ENCODE measurements around the gene CDK14. TPM values are rescaled to one million over a fixed set of nuclear protein-coding genes. Genes with fewer than 3 reads are reported as not detected.

CDK14 gene
- total and polyA plus RNA-seq, 9 donors, result 12.6 to 54.1 (median 43.8) TPM

- Histone ChIP-seq H3K27me3 (no peaks in the 10 kb centered on the region), H3K4me1 (ENCODE audit: insufficient read depth) (peaks cover 4% of the 10 kb centered on the region), H3K36me3 (no peaks in the 10 kb centered on the region), H3K9me3 (no peaks in the 10 kb centered on the region), H3K4me3 (no peak overlapping the region), H3K27ac (peak overlapping the region in 1 of 2 donors; percentile 23)
- no peak for TF ChIP-seq EP300 (IDR thresholded peaks at IDR 0.05)
- TF ChIP-seq, protein P1, sequence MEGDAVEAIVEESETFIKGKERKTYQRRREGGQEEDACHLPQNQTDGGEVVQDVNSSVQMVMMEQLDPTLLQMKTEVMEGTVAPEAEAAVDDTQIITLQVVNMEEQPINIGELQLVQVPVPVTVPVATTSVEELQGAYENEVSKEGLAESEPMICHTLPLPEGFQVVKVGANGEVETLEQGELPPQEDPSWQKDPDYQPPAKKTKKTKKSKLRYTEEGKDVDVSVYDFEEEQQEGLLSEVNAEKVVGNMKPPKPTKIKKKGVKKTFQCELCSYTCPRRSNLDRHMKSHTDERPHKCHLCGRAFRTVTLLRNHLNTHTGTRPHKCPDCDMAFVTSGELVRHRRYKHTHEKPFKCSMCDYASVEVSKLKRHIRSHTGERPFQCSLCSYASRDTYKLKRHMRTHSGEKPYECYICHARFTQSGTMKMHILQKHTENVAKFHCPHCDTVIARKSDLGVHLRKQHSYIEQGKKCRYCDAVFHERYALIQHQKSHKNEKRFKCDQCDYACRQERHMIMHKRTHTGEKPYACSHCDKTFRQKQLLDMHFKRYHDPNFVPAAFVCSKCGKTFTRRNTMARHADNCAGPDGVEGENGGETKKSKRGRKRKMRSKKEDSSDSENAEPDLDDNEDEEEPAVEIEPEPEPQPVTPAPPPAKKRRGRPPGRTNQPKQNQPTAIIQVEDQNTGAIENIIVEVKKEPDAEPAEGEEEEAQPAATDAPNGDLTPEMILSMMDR (IDR thresholded peaks at IDR 0.05), result no peak
- no peak for TF ChIP-seq POLR2A (IDR thresholded peaks at IDR 0.05)
- intact Hi-C loops (cut with DNase I), result no loop called here
- 5 to 18% (median 8%) methylated on average over 3 of the region's 3 CpGs for WGBS, 3 donors
- DNase-seq, result peak; percentile 45 to 62 (median 57)
Observed at GRCh38 chr7:90574146-90574819, 21.8 kb upstream of the CDK14 start.

DNA sequence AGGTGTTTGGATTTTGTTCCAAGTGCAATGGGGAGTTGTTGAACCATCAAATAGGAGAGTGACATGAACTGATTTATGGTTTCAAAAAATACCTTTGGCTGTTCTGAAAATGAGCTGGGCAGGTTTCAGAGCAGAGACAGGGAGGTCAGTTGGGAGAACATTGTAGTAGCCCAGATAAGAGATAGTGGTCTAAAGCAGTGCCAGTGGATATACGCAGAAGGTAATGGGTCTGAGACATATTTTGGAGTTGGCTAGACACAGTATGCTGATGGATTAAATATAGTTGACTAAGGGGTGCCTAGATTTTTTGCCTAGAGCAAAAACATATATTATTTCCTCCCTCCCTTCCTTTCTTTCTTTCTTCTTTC is 21.3 kb upstream of the CDK14 start:
- no peak for TF ChIP-seq EP300 (IDR thresholded peaks at IDR 0.05)
- TF ChIP-seq, protein P1 (IDR thresholded peaks at IDR 0.05), result no peak
- TF ChIP-seq POLR2A (IDR thresholded peaks at IDR 0.05), result no peak
- H3K27ac ChIP-seq, result peak overlapping the region in 1 of 2 donors; percentile 23
- WGBS, 3 donors, result 82 to 86% (median 82%) methylated on average over 1 of the region's 1 CpG

DNA sequence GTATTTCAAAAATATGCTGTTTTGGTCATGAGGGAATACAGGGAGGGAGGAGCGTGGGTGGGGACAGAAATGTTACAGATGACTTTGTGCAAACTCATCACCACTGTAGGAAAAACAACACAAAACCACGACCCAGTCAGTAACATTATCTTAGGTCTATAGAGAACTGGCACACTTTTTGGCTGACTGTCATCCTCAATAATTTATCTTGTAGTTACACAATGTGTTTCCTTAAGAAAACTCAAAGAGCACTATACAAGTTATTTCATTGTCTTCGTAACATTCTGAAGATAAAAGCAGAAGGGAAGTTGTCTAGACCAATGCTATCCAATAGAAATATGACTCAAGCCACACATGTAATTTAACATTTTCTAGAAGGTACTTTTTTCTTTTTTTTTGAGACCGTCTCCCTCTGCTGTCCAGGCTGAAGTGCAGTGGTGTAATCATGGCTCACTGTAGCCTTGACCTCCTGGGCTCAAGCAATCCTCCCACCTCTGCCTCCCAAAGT is 16.9 kb upstream of the CDK14 start:
- Histone ChIP-seq H3K27ac (no peak overlapping the region), H3K4me1 (ENCODE audit: insufficient read depth) (peaks cover 7% of the 10 kb centered on the region), H3K9me3 (no peaks in the 10 kb centered on the region), H3K36me3 (no peaks in the 10 kb centered on the region), H3K27me3 (no peaks in the 10 kb centered on the region), H3K4me3 (no peak overlapping the region)
- DNase-seq, result no peak
- TF ChIP-seq EP300 (IDR thresholded peaks at IDR 0.05) (no peak), POLR2A (IDR thresholded peaks at IDR 0.05) (no peak)
- TF ChIP-seq, protein P1 (IDR thresholded peaks at IDR 0.05), result no peak
- intact Hi-C loops (cut with DNase I), result no loop called here
- 30 to 41% (median 37%) methylated on average over 4 of the region's 4 CpGs for WGBS, 3 donors

More for the DNA sequence above, 21.3 kb upstream of the CDK14 start:
- no peak for DNase-seq
- peaks cover 7% of the 10 kb centered on the region for H3K4me1 ChIP-seq (ENCODE audit: insufficient read depth)
- H3K27me3 ChIP-seq, result no peaks in the 10 kb centered on the region
- H3K9me3 ChIP-seq, result no peaks in the 10 kb centered on the region
- no peaks in the 10 kb centered on the region for H3K36me3 ChIP-seq
- intact Hi-C loops (cut with DNase I), result no loop called here
- no peak overlapping the region for H3K4me3 ChIP-seq

DNA sequence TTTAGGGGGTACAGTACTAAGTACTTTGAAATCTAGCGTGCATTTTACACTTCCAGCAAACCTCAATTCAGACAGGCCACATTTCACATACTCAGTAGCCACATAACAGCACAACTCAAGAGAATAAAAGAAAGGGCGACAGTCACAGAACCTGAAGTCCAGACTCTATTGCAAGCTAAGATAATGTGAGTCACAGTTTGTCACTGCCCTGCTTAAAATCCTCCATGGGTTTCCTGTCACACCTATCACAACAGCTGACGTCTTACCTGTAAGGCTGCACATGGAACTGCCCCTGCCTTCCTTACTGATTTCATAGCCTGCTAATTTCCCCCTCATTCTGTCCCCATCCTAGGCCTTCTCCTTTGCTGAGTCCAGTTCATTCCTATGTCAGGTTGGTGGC is 16.1 kb upstream of the CDK14 start:
- no peak for DNase-seq
- Histone ChIP-seq H3K36me3 (no peaks in the 10 kb centered on the region), H3K27me3 (no peaks in the 10 kb centered on the region), H3K4me3 (no peak overlapping the region), H3K9me3 (no peaks in the 10 kb centered on the region), H3K4me1 (ENCODE audit: insufficient read depth) (peaks cover 2% of the 10 kb centered on the region), H3K27ac (no peak overlapping the region)
- intact Hi-C loops (cut with DNase I), result no loop called here
- TF ChIP-seq, protein P1 (IDR thresholded peaks at IDR 0.05), result no peak
- TF ChIP-seq POLR2A (IDR thresholded peaks at IDR 0.05) (no peak), EP300 (IDR thresholded peaks at IDR 0.05) (no peak)
- WGBS, 3 donors, result 87 to 88% (median 87%) methylated on average over 3 of the region's 3 CpGs

Data from ovary (tissue), 9 donors.